Measurements from ENCODE around the gene UBAP2. TPM values are rescaled to one million over a fixed set of nuclear protein-coding genes. Genes with fewer than 3 reads are reported as not detected.

The UBAP2 gene
- total RNA-seq, 3 donors from 2014 or later = 33.9 to 39.1 (median 35.9) TPM

DNA sequence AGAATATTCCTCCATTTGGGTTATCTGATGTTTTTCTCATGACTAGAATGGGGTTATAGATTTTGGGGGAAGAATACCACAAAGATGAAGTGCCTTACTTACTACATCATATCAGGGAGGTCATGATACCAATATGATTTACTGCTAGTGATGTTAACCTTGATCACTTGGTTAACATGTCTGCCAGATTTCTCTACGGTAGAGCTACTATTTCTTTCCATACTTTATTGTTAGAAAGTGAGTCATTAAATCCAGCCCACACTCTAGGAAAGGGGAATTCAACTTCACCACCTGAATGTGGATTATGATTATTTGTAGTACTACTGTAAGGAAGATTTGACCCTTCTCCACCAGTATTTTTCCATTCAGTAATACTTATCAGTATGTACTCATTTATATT lies 167.1 kb downstream of the UBAP2 start:
- TF ChIP-seq, protein P1, sequence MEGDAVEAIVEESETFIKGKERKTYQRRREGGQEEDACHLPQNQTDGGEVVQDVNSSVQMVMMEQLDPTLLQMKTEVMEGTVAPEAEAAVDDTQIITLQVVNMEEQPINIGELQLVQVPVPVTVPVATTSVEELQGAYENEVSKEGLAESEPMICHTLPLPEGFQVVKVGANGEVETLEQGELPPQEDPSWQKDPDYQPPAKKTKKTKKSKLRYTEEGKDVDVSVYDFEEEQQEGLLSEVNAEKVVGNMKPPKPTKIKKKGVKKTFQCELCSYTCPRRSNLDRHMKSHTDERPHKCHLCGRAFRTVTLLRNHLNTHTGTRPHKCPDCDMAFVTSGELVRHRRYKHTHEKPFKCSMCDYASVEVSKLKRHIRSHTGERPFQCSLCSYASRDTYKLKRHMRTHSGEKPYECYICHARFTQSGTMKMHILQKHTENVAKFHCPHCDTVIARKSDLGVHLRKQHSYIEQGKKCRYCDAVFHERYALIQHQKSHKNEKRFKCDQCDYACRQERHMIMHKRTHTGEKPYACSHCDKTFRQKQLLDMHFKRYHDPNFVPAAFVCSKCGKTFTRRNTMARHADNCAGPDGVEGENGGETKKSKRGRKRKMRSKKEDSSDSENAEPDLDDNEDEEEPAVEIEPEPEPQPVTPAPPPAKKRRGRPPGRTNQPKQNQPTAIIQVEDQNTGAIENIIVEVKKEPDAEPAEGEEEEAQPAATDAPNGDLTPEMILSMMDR (IDR thresholded peaks at IDR 0.05) = no peak
- ATAC-seq = no peak
- intact Hi-C loops (cut with DNase I, micrococcal nuclease) = no loop called here
- no peak for DNase-seq
- no peak overlapping the region for H3K4me3 ChIP-seq
- H3K9me3 ChIP-seq = no peaks in the 10 kb centered on the region
- H3K4me1 ChIP-seq (ENCODE audit: low read depth) = peaks cover 15% of the 10 kb centered on the region
- H3K36me3 ChIP-seq (ENCODE audit: low read depth) = no peaks in the 10 kb centered on the region

DNA sequence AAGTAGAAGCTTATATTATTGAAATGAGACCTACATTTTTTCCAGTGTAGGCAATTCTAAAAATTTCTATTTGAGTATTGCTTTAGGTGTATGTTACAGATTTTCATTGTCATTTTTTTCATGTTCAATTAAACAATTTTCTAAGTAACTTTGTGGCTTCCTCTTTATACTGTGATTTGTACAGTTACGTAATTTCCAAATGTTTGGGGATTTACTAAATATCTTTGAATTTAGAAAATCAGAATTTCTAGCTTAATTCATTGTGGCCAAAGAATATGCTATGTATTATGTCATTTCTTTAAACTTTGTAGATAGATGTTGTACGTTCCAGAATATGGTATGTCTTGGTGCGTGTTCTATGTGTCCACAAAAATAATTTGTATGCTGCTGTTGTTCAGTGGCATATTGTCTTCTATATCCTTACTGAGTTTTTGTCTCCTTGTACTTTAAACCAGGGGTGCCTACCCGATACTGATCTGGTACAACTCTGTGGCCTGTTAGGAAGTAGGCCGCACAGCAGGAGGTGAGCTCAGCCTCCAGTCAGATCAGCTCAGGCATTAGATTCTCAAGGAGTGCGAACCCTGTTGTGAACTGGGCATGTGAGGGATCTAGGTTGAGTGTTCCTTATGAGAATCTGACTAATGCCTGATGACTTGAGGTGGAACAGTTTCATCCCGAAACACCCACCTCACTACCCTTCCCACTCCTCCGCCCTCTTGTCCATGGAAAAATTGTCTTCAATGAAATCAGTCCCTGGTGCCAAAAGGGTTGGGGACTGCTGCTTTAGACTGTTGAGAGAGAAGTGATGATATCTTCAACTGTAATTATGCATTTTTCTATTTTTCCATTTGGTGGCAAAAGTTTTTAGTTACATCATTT lies 168.2 kb downstream of the UBAP2 start:
- Histone ChIP-seq H3K9me3 (no peaks in the 10 kb centered on the region), H3K4me3 (no peak overlapping the region), H3K4me1 (ENCODE audit: low read depth) (peaks cover 11% of the 10 kb centered on the region), H3K36me3 (ENCODE audit: low read depth) (no peaks in the 10 kb centered on the region)
- DNase-seq (no peak), ATAC-seq (no peak)
- TF ChIP-seq, protein P1 (IDR thresholded peaks at IDR 0.05) = no peak
- intact Hi-C loops (cut with DNase I, micrococcal nuclease) = no loop called here

DNA sequence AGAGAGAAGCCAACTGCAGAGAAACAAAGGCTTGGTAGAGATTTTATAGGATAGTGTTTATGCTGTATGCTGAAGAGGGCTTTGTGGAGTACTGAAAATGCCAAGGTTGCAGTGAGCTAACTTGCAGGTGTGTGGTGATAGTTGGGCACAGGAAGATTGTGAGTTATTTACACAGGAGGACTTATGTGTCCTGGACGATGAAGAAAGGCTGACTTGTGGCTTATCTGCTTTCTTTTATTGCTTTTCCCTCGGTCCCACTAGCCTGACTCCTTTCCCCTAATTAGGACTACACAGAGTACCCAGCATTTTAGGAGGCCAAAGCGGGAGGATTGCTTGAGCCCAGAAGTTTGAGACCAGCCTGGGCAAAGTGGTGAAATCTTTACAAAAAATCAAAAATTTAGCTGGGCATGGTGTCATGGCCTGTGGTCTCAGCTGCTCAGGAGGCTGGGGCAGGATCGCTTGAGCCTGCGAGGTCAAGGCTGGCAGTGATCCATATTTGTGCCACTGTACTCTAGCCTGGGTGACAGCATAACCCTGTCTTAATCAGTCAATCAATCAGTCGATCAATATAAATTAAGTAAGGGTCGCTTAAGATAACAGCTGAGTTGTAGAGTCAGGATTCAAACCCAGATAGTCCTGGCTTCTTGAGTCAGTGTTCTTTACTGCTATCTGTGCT lies 169.9 kb downstream of the UBAP2 start:
- intact Hi-C loops (cut with DNase I, micrococcal nuclease) = no loop called here
- DNase-seq = no peak
- no peak overlapping the region for H3K4me3 ChIP-seq
- TF ChIP-seq, protein P1 (IDR thresholded peaks at IDR 0.05) = no peak
- peaks cover 3% of the 10 kb centered on the region for H3K4me1 ChIP-seq (ENCODE audit: low read depth)
- H3K9me3 ChIP-seq = no peaks in the 10 kb centered on the region
- ATAC-seq = peak; percentile 38
- H3K36me3 ChIP-seq (ENCODE audit: low read depth) = no peaks in the 10 kb centered on the region

DNA sequence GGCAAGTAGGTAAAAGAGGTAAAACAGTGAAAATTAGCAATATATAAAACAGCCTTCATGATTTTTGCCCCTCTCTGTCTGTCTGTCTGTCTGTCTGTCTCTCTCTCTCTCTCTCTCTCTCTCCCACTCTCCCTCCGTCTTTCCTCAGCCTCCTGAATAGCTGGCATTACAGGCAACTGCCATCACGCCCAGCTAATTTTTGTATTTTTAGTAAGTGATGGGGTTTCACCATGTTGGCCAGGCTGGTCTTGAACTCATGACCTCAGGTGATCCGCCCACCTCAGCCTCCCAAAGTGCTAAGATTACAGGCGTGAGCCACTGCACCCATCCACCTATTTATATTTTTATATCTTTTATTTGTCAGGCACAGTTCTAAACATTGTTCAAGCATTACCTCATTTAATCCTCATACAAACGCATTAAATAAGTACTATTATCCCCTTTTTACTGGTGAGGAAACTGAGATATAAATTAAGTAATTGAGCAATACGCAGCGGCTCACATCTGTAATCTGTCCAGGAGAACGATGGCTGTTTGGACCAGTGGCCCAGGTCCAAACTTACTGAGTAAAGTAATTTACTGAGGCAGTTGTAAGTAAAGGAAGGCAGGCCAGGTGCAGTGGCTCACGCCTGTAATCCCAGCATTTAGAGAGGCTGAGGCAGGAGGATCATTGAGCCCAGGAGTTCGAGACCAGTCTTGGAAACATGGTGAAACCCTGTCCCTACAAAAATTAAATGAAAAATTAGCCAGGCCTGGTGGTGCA lies 170.8 kb downstream of the UBAP2 start:
- TF ChIP-seq, protein P1 (IDR thresholded peaks at IDR 0.05) = no peak
- no peak for DNase-seq

More for the DNA sequence above, 170.8 kb downstream of the UBAP2 start:
- Histone ChIP-seq H3K9me3 (no peaks in the 10 kb centered on the region), H3K4me3 (no peak overlapping the region), H3K36me3 (ENCODE audit: low read depth) (no peaks in the 10 kb centered on the region), H3K4me1 (ENCODE audit: low read depth) (peaks cover 3% of the 10 kb centered on the region)
- intact Hi-C loops (cut with DNase I, micrococcal nuclease) = no loop called here
- ATAC-seq = peak; percentile 38

Other genes with a start within 250 kb of the UBAP2 start
- 10 to 100 TPM; 32.1 to 55.5 (median 34.4) TPM for gene UBE2R2, start 231.7 kb downstream of the UBAP2 start, total RNA-seq
- gene DCAF12, start 77.8 kb upstream of the UBAP2 start, total RNA-seq = 10 to 100 TPM; 28.7 to 43.0 (median 34.0) TPM
- gene UBAP1, start 130.2 kb upstream of the UBAP2 start, total RNA-seq = 10 to 100 TPM; 33.7 to 53.1 (median 38.2) TPM

Data from mucosa of descending colon (tissue), 3 donors.